Activated CD4-positive, CD25-positive, alpha-beta regulatory T cell treated with anti-CD3 and anti-CD28 coated beads, Interleukin-2, amount 50 U/mL, for 24 hours (primary cell): ENCODE results near the gene TAX1BP3.
"Not testable (repeated sequence)": the region's sequence is repeated elsewhere in the genome, so short reads cannot be mapped to it uniquely, and the experiment has no call there.

Source experiments
- ATAC-seq, 2 donors: fragments of 150-1000 bp; cut with Tn5 transposase; one replicate each; pipeline ENCODE4 v1.10.0; 2021; ENCODE audit warnings: mild to moderate bottlenecking in 1 of 2, moderate library complexity in 1 of 2

TAX1BP3 gene, protein sequence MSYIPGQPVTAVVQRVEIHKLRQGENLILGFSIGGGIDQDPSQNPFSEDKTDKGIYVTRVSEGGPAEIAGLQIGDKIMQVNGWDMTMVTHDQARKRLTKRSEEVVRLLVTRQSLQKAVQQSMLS

DNA sequence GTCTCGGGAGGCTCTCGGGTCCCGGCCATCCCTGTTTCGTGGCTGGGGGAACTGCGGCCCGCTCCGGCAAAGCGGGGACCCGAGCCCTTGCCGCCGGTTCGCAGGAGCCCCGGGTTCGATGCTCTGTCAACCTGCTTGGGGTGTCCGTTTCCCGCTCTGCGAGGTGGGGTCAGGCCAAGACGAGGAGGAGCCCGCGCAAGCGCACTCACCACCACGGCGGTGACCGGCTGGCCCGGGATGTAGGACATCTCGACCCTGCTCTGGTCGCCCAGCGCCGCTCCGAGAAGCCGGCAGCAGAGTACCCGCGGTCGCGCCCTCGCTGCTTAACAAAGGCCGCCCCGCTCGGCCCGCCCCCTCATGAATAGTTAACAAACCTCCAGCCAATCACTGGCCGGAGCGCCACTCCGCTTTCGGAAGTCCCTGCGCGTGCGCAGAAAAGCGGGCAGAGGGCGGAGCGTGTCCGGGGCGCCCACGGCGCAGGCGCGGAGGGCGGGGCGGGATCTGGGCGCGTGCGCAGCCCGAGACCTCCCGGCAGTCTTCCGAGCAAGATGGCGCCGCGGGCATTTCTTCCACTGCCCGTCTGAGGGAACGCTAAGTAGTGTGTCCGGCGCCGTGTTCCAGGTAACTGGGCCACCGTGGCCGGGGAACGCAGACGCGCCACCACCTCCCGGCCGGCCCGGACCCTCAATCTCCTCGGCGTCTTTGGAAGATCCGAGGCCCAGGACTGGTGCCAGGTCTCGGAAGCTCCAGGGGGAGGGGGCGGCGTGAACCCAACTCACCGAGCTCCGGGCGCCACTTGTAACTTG lies at the start of gene TAX1BP3, which contains the start of gene EMC6:
TAX1BP3 (minus strand) TSS at position 300 of the 806 bp plus-strand sequence; CDS start at position 248, 52 bp downstream.
EMC6 (plus strand) TSS at position 534 of the 806 bp plus-strand sequence. CDS start 335 bp downstream, outside the sequence.
- ATAC-seq: peak; percentile 94

DNA sequence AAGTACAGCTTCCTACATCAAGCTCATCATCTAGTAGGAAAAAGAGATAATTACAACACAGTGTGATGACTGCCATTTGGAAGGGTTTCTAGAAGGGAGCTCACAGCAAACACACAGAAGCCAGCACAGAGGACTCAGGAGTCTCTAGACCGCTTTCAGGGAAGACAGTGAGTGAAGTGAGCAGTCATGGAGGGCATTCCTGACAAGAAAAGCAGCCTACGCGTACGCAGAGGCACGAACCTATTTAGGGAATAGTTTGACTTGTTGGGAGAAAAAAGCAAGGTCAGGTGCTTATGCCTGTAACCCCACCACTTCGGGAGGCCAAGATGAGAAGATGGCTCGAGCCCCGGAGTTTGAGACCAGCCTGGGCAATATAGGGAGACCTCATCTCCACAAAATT lies 46.9 kb upstream of the TAX1BP3 start:
- ATAC-seq: no peak

DNA sequence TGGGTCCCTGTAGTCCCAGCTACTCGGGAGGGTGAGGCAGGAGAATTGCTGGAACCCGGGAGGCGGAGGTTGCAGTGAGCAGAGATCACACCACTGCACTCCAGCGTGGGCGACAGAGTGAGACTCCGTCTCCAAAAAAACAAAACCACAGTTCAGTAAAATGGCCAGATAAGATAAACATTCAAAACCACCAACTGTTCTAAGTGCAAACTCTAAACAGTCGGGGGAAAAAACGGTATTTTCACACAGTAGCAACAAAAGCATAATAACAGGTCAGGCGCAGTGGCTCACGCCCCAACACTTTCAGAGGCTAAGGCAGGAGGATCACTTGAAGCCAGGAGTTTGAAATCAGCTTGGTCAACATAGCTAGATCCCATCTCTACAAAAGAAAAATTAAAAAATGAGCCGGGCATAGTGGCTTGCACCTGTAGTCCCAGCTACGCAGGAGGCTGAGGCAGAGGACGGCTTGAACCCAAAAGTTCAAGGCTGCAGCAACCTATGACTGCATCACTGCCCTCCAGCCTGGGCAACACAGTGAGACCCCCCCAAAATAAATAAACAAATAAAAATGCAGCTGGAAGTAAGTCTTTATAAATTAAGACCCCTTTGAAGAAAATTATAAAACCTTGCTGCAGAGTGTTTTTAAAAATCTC lies 44.6 kb upstream of the TAX1BP3 start:
- no peak for ATAC-seq

DNA sequence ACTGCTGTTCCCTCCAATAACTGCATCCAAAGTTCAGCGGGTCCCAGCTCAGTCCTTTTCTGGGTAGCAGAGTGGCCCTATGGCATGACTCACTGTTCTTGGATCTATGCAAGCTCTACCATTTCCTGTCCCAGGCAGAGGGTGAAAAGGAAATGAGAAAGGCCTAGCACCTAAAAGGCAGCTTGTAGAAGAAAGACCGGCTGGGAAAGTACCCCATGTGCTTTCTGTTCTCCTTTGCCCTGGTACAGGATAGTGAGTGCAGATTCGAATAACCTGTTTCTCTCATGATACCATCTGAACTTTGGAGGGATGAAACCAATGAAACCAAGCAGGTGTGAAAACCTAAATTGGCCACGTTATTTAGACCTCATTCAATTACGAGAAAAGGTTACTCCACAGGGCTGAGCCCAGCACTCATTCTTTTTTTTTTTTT lies 42.6 kb upstream of the TAX1BP3 start:
- peak; percentile 98 for ATAC-seq

DNA sequence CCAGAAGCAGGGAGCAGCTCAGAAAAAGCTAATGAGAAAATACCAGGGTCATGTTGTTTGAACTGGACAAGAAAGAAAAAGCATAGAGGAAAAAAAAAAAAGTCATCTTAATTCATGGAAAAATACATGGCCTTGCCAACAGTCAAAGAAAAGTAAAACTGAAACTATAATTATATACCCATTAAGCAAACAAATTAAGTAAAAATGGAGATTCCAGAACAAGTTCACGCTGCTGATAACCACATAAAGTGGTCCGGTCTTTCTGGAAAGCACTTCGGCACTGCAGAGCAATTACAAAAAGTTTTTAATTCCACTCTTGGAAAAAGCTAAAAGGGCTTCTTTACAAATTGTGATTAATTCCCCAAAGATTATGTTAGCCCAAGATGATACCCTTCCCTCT lies 40.0 kb upstream of the TAX1BP3 start:
- no peak for ATAC-seq

DNA sequence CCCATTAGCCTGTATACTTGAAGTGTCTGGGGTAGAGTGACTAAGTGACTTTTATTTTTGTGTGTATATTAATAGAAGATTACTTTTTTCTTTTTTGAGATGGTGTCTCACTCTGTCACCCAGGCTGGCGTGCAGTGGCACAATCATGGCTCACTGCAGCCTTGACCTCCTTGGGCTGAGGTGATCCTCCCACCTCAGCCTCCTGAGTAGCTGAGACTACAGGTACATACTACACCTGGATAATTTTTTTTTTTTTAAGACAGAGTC lies 37.3 kb upstream of the TAX1BP3 start:
- peak in 1 of 2 donors; percentile 3 for ATAC-seq

DNA sequence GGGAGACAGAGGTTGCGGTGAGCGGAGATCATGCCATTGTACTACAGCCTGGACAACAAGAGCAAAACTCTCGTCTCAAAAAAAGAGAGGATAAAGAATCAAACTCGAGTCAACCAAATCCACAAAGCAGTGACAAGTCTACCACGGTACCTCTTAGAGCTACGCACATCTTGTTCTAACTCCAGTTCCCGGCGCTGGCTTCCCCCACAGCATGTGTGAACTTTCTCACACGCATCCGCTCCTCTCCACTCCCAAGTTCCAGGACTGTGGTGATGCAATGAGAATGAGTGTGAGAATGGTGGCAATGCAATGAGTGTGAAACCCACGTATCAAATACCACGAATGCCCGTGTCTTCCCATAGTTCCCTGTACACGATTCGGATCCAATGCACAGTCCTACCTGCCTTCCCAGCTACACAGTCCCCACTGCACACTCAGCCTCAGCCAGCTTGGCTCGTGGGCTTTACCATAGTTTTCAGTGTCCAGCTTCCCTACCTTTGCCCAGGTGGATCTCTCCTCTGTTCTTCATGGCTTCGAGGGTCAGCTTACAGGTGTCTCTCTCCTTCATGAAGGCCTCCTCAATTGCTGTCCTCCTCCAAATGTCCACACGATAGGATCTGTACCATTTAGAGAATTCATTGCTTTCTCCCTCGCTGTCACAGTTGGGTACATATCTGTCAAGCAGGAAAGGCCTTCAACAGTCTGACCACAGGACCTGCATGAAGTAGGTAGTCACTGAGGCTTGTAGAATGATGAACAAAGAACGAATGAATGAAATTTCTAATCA lies 36.7 kb upstream of the TAX1BP3 start:
- ATAC-seq: peak in 1 of 2 donors; percentile 7

DNA sequence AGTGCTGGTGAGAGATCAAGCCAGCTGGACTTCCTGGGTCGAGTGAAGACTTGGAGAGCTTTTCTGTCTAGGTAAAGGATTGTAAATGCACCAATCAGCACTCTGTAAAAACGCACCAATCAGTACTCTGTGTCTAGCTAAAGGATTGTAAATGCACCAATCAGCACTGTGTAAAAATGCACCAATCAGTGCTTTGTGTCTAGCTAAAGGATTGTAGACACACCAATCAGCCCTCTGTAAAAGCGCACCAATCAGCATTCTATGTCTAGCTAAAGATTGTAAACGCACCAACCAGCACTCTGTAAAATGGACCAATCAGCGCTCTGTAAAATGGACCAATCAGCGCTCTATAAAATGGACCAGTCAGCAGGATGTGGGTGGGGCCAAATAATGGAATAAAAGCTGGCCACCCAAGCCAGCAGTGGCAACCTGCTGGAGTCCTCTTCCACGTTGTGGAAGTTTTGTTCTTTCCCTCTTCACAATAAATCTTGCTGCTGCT lies 33.7 kb upstream of the TAX1BP3 start:
- not testable (repeated sequence) for ATAC-seq

DNA sequence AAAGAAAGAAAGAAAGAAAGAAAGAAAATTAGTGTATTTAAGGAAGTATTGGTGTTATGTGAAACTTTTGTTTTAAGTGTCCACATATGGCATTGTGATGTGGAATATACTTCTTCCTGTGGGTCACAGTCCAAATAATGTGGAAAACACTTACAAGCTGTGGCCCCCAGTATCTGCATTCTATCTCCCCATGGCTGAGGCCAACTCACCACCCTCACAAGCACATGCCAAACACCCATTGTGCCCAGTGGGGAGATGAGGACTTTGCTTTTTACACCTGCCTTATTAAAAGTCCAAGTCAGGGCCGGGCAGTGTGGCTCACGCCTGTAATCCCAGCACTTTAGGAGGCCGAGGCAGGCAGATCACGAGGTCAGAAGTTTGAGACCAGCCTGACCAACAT lies 31.6 kb upstream of the TAX1BP3 start:
- no peak for ATAC-seq

DNA sequence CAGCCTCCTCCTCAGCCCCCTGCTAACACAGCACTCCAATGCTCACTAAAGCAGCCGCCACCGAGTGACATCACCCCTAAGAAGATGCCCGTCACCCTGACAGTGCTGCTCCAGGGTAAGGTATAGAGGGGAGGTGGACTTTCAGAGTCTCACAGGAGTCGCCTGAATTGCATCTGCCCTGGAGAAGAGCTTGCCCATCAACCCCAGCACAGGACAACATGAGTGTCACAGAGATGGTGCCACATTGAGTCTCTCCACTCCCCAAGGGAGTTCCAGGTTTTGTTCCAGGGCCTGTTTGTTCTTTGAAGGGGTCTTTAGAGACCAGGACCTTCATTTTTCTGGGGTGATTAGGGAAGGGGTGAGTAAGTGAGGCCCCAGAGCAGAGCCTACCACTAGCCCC lies 29.8 kb upstream of the TAX1BP3 start:
- ATAC-seq: no peak

DNA sequence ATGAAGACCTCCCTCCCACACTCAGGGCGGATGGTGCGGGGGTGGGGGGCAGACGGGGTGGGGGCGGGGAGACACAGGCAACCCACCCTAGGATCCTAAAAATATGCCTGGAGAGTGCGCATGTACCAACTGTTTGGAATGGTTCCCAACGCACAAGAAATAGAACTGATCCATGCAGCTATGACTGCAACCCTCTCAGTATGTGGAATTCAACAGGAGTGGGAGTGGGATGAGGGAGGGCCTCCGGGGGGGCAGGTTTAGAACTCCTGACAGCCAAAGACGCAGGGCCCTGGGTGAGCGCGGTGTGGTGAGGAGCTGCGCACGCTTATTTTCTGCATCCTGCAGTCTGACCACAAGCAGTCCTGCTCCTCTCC lies 28.7 kb upstream of the TAX1BP3 start:
- no peak for ATAC-seq

DNA sequence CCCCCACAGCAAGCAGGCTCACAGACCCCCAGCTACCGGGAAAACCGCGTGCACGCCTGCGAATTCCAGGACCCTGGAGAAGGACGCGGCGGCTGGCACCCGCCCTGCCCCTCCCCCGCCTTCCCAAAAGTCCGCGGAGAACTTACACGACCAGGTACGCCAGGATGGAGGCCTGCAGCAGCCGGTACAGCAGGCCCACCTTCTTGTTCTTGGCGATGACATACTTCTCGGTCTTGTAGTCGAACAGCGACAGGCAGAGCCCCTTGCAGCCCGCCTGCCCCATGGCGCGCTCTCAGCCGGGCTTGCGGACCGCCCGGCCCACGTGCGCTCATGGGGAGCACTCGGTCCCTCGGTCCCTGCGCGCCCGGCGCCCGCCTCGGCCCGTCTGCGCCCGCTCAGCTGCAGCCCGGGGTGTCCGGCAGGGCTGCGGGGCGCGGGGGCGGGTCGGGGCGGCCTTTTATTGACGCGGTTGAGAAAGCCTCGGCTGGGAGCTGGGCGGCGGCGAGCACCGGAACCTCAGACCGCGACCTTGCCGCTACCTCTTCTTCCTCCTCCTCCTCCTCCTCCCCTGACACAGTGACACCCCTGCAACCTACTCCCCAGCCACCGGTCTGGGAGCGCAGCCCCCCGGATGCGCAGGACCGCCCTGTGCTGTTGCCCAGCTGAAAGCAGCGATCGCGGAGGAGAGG lies 27.5 kb upstream of the TAX1BP3 start, which contains the start of gene P2RX5:
P2RX5 (minus strand) TSS at position 433 of the 689 bp plus-strand sequence; CDS start at position 283, 150 bp downstream.
- peak; percentile 48 to 60 for ATAC-seq

DNA sequence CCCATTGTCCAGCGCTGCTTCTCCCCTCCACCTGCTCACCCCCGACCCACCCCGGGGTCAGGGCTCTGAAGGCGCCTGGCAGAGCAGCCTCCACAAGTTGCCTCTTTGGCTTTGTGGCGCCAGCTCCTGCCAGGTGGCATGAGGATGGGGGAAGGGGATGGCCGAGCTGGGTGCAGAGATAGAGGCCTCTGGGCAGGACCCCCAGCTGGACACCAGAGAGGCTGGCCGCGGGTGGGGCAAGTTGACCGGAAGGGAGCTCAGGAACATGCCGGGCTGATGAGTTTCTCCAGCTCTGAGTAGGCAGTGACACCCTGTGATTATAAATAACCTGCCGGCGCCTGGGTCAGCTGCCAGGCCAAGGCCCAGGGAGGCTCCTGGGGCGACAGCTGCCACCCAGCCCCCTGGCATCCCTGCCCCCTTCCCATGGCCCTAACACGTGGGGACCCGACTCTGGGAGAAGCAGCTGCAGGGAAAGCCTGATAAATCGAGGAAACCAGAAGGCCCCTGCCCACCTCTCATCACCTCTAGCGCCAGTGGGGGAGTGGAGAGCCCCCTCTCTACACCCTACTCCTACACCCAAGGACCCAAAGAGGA lies 26.8 kb upstream of the TAX1BP3 start:
- ATAC-seq: no peak

DNA sequence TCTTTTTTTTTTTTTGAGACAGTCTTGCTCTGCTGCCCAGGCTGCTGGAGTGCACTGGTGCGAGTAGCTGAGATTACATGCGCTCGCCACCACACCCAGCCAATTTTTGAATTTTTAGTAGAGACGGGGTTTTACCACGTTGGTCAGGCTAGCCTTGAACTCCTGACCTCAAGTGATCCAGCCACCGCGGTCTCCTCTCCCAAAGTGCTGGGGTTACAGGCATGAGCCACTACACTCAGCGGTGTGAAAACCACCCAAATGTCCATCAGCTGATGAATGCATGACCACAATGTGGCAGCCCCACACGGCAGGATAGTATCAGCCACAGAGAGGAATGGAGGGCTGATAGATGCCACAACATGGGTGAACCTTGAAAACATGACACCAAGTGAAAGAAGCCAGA lies 25.5 kb upstream of the TAX1BP3 start:
- ATAC-seq: peak; percentile 61 to 72

DNA sequence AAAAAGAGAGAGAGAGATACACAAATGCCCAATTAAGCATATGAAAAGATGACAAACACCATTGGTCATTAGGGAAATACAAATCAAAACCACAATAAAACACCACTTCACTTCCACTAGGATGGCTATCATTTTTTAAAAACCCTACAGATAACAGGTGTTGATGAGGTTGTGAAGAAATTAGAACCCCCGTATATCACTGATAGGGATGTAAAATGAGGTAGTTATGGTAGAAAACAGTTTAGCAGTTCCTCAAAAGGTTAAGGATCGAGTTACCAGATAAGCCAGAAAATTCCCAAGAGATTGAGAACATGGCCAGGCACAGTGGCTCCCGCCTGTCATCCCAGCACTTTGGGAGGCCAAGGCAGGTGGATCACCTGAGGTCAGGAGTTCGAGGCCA lies 24.8 kb upstream of the TAX1BP3 start:
- no peak for ATAC-seq

DNA sequence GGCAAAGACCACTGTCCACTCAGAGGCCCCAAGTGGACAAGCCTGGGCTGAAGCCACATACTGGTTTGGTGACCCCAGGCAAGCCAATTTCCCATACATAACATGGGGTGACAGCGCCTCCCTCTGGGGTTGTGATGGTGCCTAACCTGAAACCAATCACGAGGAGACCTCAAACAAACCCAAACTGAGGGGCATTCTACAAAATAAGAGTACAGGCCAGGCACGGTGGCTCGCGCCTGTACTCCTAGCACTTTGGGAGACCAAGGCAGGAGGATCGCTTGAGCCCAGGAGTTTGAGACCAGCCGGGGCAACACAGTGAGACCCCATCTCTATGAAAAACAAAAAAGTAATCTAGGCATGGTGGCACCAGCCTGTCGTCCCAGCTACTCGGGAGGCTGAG lies 24.0 kb upstream of the TAX1BP3 start:
- no peak for ATAC-seq

DNA sequence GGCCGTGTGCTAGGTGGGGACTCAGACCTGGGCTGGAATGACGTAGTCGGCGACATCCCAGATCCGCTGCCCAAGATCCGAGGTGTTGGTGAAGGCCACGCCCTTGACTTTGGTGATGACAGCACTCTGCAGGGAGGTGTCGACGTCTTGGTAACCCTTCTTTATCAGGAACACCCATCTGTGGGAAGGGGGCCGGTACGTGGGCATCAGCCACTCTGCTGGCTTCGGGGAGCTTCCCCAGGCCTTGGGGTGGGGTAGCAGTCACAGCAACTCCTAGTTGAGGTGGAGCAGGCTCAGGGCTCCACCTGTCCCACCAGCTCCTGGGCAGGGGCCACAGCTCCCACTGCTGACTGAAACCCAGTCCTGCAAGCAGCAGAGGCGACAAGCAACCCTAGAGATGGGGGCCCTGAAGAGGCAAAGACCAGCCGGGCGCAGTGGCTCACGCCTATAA lies 23.3 kb upstream of the TAX1BP3 start:
- ATAC-seq: no peak

DNA sequence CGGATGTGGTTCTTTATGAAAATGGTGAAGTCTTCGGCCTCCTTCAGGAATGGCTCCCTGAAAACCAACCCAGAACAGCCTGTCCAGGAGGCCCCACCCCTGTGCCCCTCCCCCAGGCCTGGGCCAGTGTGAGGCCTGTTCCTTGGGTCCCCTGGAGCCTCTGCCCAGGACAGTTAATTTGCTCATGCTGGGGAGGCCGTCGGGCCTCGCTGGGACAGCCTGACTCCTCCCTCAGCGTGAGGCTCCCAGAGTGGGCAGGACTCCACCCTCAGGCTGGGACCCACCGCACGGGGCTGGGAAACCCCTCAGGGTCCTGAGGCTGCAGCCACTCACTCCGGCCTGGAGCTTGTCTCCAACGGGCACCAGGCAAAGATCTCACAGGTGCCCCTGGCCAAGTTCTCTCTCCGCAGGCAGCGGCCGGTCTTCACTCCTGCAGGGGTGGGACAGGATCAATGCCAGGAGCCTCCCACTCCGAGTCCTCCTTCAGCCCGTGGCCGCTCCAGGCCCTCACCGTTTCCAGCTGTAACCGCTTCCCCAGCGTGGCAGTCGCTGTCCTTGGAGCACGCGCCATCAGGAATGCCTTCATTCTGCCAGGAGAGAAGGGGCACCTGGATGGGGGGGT lies 21.8 kb upstream of the TAX1BP3 start:
- no peak for ATAC-seq

DNA sequence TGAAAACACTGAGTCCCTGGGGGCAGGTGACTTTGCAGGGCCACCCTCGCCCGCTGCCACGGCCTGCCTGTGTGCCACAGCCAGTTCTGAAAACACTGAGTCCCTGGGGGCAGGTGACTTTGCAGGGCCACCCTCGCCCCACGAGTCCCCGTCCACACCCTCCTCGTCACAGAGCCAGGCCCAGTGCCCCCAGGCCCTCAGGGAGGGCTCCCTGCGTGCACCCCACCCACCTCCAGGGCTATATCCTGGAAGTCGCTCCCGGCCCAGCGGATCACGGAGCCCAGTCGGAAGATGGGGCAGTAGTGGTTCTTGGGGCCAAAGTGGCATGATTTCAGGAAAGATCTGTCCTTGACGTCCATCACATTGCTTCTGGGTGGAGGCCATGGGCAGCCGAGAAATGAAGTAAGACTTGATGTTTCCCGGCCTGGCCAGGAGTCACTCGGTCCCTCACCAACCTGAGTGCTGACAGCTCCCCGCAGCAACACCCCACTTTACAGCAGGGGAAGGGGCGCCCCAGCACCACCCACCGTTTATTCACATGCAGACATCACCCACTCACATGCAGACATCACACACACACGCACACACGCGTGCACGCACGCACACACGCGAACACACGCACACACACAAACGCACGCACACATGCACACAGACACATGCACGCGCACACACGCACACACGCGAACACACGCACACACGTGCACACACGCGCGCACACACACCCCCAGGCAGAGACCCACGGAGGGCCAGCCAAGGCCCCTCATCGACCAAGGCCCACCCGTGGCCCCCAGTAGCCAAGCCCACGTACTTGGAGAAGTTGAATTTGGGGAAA lies 21.1 kb upstream of the TAX1BP3 start:
- no peak for ATAC-seq

DNA sequence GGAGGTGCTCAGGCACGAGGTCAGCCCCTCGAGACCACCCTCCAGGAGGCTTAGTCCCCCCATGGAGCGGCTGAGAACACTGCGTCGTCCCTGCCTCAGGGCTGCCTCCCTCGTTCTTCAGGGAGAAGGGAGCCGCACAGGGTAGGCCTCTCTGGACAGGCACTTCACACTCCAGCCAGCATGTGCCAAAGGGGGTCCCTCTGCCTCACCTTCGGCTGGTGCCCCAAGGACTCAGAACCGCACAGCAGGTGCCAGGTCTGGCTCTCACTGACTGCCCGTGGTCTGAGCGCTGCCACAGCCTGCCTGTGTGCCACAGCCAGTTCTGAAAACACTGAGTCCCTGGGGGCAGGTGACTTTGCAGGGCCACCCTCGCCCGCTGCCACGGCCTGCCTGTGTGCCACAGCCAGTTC lies 20.5 kb upstream of the TAX1BP3 start:
- no peak for ATAC-seq
